LNCaP clone FGC (cell line): ENCODE data around the gene CENPC.

Source experiments
- DNase-seq: peaks from one replicate; pipeline ENCODE4 v3.0.0-alpha.2; 2011; ENCODE audit warnings: low read depth
- H3K4me3 ChIP-seq: 2 replicates; pipeline ENCODE4 v1.5.1; 2011; ENCODE audit warnings: mild to moderate bottlenecking, low read depth, low read length, control low read depth
- TF ChIP-seq, protein P1 (sequence below): IDR thresholded peaks from 2 replicates; pipeline ENCODE4 v1.5.1; 2012; ENCODE audit warnings: mild to moderate bottlenecking; ENCODE audit not compliant: control insufficient read depth, insufficient read depth; ENCODE audit errors: extremely low read depth

Gene CENPC

DNA sequence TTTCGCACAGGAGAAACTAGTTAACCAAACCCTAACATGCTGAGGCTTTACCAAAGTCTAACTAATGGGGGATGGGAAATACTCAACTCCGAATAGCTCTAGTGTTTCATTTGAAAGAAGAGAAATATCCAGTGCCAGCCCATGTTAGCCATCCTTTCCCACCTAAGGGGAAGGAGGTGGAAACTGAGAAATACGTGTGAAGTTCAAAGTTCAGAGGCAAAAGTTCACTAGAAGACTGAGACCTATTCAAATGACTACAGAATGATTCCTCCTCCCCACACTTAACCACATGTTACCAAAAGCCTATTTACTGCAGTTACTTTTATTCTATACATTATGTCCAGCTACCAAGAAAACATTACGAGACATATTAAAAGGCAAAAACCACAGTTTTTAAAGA lies 106.3 kb downstream of the CENPC start:
- H3K4me3 ChIP-seq, result no peak overlapping the region
- TF ChIP-seq, protein P1, sequence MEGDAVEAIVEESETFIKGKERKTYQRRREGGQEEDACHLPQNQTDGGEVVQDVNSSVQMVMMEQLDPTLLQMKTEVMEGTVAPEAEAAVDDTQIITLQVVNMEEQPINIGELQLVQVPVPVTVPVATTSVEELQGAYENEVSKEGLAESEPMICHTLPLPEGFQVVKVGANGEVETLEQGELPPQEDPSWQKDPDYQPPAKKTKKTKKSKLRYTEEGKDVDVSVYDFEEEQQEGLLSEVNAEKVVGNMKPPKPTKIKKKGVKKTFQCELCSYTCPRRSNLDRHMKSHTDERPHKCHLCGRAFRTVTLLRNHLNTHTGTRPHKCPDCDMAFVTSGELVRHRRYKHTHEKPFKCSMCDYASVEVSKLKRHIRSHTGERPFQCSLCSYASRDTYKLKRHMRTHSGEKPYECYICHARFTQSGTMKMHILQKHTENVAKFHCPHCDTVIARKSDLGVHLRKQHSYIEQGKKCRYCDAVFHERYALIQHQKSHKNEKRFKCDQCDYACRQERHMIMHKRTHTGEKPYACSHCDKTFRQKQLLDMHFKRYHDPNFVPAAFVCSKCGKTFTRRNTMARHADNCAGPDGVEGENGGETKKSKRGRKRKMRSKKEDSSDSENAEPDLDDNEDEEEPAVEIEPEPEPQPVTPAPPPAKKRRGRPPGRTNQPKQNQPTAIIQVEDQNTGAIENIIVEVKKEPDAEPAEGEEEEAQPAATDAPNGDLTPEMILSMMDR, result no peak
- DNase-seq, result no peak

DNA sequence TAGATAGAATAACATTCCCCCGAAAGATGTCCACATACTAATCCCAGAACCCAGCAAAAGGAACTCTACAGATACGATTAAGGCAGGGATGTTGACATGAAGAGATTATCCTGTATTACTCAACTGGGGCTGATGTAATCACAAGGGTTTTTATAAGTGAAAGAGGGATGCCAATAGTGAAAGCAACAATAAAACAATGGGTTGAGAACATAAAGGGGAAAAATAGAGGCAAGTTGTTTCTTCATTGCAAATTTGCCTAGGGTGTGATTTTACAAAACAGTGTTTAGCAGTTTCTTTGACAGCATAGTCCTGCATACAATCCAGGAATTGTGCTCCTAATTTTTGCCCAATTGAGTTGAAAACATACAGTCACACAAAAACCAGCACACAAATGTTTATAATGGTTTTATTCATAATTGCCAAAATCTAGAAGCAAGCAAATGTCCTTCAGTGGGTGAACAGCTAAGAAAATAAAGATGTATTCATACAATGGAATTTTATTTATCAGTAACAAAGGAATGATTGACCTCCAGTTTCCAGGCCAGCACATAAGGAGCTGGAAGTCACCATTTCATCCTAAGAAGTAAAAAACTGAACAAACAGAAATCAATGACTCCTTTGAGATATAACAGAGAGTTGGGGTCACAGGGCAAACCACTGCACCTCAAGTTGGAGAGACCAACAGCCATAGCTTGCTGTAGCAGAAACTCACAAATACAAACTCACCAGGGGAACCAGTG lies 107.2 kb downstream of the CENPC start:
- H3K4me3 ChIP-seq, result no peak overlapping the region
- no peak for DNase-seq
- TF ChIP-seq, protein P1, result no peak

DNA sequence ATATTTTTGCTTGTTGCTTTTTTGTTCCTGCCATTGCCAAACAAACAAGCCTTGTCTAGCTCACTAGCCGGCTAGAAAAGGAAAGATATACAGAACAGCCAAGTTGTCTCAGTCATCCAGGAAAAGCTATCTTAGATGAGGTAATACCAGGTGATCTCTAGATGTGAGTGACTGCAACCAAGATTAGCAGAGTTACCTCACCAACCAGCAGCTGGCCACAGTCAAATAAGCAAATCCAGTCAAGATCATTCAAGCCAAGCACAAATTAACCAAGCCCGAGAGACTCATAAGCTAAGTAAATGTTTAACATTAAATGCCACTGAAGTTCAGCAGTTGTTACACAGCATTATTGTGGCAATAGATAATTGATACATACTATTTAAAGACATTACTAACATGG lies 108.6 kb downstream of the CENPC start:
- TF ChIP-seq, protein P1, result no peak
- no peak for DNase-seq

DNA sequence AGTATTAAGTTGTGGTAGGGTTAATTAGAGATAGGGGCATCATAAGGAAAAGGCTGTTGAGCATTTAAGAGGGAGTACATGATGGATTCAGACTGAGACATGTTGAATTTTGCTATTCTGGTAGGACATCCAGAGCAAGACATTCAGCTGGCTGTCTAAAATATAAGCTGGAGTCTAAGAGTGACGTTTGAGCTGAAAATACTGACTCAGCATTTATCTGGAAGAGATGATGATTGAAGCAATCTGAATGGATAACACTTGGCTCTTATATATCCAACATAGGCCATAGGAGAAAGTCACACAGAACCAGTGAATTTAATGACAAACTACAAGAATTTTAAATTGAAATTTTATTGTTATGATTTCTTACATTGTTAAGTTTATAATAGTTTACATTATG lies 114.3 kb downstream of the CENPC start:
- no peak for DNase-seq
- TF ChIP-seq, protein P1, result no peak
- H3K4me3 ChIP-seq, result no peak overlapping the region

More for the DNA sequence above, 108.6 kb downstream of the CENPC start:
- H3K4me3 ChIP-seq, result no peak overlapping the region

DNA sequence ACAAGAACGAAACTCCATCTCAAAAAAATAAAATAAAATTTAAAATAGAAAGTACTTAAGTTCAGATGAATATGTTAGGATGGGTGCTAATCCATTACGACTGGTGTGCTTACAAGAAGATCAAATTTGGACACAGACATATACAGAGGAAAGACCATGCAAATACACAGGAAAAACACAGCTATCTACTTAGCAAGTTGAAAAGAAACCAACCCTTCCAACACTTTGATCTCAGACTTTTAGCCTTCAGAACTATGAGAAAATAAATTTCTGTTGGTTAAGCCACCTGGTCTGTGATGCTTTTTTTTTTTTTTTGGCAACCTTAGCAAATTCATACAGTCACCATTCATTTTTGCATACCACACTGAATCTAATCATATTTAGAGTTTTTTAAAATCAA lies 116.5 kb downstream of the CENPC start:
- H3K4me3 ChIP-seq, result no peak overlapping the region
- DNase-seq, result no peak
- TF ChIP-seq, protein P1, result no peak
